ENCODE data around the gene CCDC148. TPM values are rescaled to one million over a fixed set of nuclear protein-coding genes. Genes with fewer than 3 reads are reported as not detected.
"Not testable (repeated sequence)": the region's sequence is repeated elsewhere in the genome, so short reads cannot be mapped to it uniquely, and the experiment has no call there.

The CCDC148 gene
- total and polyA plus RNA-seq, 5 donors from 2014 or later, result not detected

- H3K4me1 ChIP-seq (ENCODE audit: control insufficient read depth, insufficient read depth, low read length, poor library complexity, severe bottlenecking); H3K27me3 Mint-ChIP-seq; H3K4me1 Mint-ChIP-seq; H3K27ac Mint-ChIP-seq; DNase-seq; H3K4me3 Mint-ChIP-seq; H3K9me3 ChIP-seq (ENCODE audit: control insufficient read depth in 2 of 2, low read length in 2 of 2); H3K4me3 ChIP-seq (ENCODE audit: low read depth, low read length); H3K27ac ChIP-seq (ENCODE audit: insufficient read depth, low read length, poor library complexity, severe bottlenecking); H3K36me3 Mint-ChIP-seq; ATAC-seq (ENCODE audit: low read depth in 2 of 2); H3K27me3 ChIP-seq (ENCODE audit: control insufficient read depth, insufficient read depth, low read length); H3K36me3 ChIP-seq (ENCODE audit: control insufficient read depth, insufficient read depth, low read length); H3K9me3 Mint-ChIP-seq: not testable (repeated sequence)
Observed at GRCh38 chr2:158223066-158223465, 233.5 kb downstream of the CCDC148 start.

DNA sequence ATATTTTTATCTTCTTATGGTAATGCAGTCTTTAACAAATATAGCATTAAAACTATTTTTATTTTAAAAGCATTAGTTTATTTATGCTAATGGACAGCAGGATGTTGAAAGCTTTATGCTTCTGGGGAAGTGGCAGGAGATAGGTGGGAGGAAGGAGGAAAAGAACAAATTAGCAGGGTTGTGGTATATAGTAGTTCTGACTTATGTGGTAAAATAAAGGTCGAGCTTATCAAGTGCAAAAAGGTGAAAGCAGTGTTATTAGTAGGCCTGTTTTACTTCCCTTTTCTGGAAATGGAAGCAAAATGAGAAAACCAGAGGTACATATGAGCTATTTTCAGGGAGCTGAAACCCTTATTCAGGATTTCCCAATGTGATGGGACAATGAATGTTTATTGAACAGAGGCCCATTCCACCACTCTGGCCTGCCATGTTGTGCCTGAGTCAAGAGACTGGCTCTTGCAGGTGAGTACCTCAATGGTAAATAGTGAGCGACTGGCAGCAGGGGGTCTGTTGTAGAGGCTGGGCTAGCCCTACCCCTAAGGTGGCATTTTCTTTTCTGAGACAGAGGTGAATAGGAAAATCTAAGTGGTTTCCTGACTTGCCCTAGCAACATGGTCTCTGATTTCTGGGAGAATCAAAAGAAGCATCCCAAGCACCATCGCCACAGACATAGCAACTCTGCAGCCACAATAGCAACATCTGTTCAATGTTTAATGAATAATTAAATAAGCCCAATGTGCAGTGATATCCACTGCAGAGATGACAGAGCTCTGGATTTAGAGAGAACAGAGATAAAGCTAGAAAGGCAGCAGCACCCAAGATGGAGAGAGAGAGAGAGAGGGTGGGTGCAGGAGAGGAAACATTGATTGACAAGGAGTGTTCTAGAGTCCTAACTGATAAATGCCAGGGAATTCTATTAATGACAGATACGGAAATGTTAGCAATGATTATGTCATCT is 235.2 kb downstream of the CCDC148 start:
- H3K27ac Mint-ChIP-seq, result no peak overlapping the region
- H3K36me3 ChIP-seq (ENCODE audit: control insufficient read depth, insufficient read depth, low read length), result no peaks in the 10 kb centered on the region
- no peaks in the 10 kb centered on the region for H3K9me3 ChIP-seq (ENCODE audit: control insufficient read depth in 2 of 2, low read length in 2 of 2)
- H3K27me3 ChIP-seq (ENCODE audit: control insufficient read depth, insufficient read depth, low read length), result no peaks in the 10 kb centered on the region
- peaks cover 0 to 6% (median 0%) of the 10 kb centered on the region in 7 donors for H3K9me3 Mint-ChIP-seq
- no peaks in the 10 kb centered on the region for H3K4me1 ChIP-seq (ENCODE audit: control insufficient read depth, insufficient read depth, low read length, poor library complexity, severe bottlenecking)
- ATAC-seq (ENCODE audit: low read depth in 2 of 2) (no peak), DNase-seq (no peak)
- H3K27ac ChIP-seq (ENCODE audit: insufficient read depth, low read length, poor library complexity, severe bottlenecking), result no peak overlapping the region
- no peaks in the 10 kb centered on the region for H3K27me3 Mint-ChIP-seq
- no peaks in the 10 kb centered on the region for H3K4me1 Mint-ChIP-seq
- H3K4me3 Mint-ChIP-seq, result no peak overlapping the region
- no peaks in the 10 kb centered on the region for H3K36me3 Mint-ChIP-seq
- H3K4me3 ChIP-seq (ENCODE audit: low read depth, low read length), result no peak overlapping the region

- Mint-ChIP-seq H3K4me3 (no peak overlapping the region), H3K27ac (no peak overlapping the region), H3K4me1 (peaks cover 0 to 2% (median 0%) of the 10 kb centered on the region in 4 donors), H3K27me3 (no peaks in the 10 kb centered on the region), H3K9me3 (peaks cover 0 to 6% (median 0%) of the 10 kb centered on the region in 7 donors), H3K36me3 (no peaks in the 10 kb centered on the region)
- H3K4me3 ChIP-seq (ENCODE audit: low read depth, low read length), result no peak overlapping the region
- no peak overlapping the region for H3K27ac ChIP-seq (ENCODE audit: insufficient read depth, low read length, poor library complexity, severe bottlenecking)
- H3K27me3 ChIP-seq (ENCODE audit: control insufficient read depth, insufficient read depth, low read length), result no peaks in the 10 kb centered on the region
- H3K36me3 ChIP-seq (ENCODE audit: control insufficient read depth, insufficient read depth, low read length), result no peaks in the 10 kb centered on the region
- ATAC-seq (ENCODE audit: low read depth in 2 of 2), result no peak
- no peaks in the 10 kb centered on the region for H3K9me3 ChIP-seq (ENCODE audit: control insufficient read depth in 2 of 2, low read length in 2 of 2)
- no peak for DNase-seq
- no peaks in the 10 kb centered on the region for H3K4me1 ChIP-seq (ENCODE audit: control insufficient read depth, insufficient read depth, low read length, poor library complexity, severe bottlenecking)
Observed at GRCh38 chr2:158217593-158217992, 239.0 kb downstream of the CCDC148 start.

- ATAC-seq (ENCODE audit: low read depth in 2 of 2), result no peak
- H3K27me3 ChIP-seq (ENCODE audit: control insufficient read depth, insufficient read depth, low read length), result no peaks in the 10 kb centered on the region
- H3K36me3 Mint-ChIP-seq, result no peaks in the 10 kb centered on the region
Observed at GRCh38 chr2:158214431-158214830, 242.1 kb downstream of the CCDC148 start.

DNA sequence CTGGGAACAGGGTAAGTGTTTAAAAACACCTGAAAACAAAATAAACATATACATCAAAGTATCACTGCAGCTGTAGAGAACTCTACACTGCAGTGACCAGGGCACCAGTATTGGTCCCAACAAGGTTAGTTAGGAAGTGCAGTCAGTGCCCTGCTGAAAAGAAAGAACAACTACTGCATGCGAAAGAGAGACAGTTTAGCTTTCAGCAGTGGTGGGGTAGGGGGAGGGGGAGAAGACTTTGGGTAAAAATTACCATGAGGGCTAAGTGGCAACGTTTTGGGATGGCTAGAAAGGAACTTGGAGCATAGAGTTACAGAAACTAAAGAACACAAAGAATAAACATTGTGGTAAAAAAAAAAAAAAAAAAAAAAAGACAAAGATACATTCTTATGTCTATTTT is 242.8 kb downstream of the CCDC148 start:
- H3K27me3 Mint-ChIP-seq, result no peaks in the 10 kb centered on the region
- H3K4me1 Mint-ChIP-seq, result peaks cover 0 to 2% (median 0%) of the 10 kb centered on the region in 4 donors
- H3K4me1 ChIP-seq (ENCODE audit: control insufficient read depth, insufficient read depth, low read length, poor library complexity, severe bottlenecking), result no peaks in the 10 kb centered on the region
- H3K27ac ChIP-seq (ENCODE audit: insufficient read depth, low read length, poor library complexity, severe bottlenecking), result no peak overlapping the region
- no peak for ATAC-seq (ENCODE audit: low read depth in 2 of 2)
- H3K4me3 Mint-ChIP-seq, result no peak overlapping the region
- peak overlapping the region in 1 of 3 donors; percentile 76 for H3K27ac Mint-ChIP-seq
- no peaks in the 10 kb centered on the region for H3K9me3 ChIP-seq (ENCODE audit: control insufficient read depth in 2 of 2, low read length in 2 of 2)
- no peaks in the 10 kb centered on the region for H3K36me3 ChIP-seq (ENCODE audit: control insufficient read depth, insufficient read depth, low read length)
- H3K36me3 Mint-ChIP-seq, result no peaks in the 10 kb centered on the region
- H3K27me3 ChIP-seq (ENCODE audit: control insufficient read depth, insufficient read depth, low read length), result no peaks in the 10 kb centered on the region
- no peak overlapping the region for H3K4me3 ChIP-seq (ENCODE audit: low read depth, low read length)
- H3K9me3 Mint-ChIP-seq, result no peaks in the 10 kb centered on the region
- DNase-seq, result no peak

More at GRCh38 chr2:158214431-158214830, 242.1 kb downstream of the CCDC148 start:
- H3K27ac Mint-ChIP-seq, result no peak overlapping the region
- no peaks in the 10 kb centered on the region for H3K36me3 ChIP-seq (ENCODE audit: control insufficient read depth, insufficient read depth, low read length)
- peaks cover 0 to 3% (median 0%) of the 10 kb centered on the region in 7 donors for H3K9me3 Mint-ChIP-seq
- no peak overlapping the region for H3K4me3 ChIP-seq (ENCODE audit: low read depth, low read length)
- H3K4me3 Mint-ChIP-seq, result no peak overlapping the region
- H3K27ac ChIP-seq (ENCODE audit: insufficient read depth, low read length, poor library complexity, severe bottlenecking), result no peak overlapping the region
- no peaks in the 10 kb centered on the region for H3K4me1 ChIP-seq (ENCODE audit: control insufficient read depth, insufficient read depth, low read length, poor library complexity, severe bottlenecking)
- peaks cover 0 to 2% (median 0%) of the 10 kb centered on the region in 4 donors for H3K4me1 Mint-ChIP-seq
- no peak for DNase-seq
- no peaks in the 10 kb centered on the region for H3K27me3 Mint-ChIP-seq
- no peaks in the 10 kb centered on the region for H3K9me3 ChIP-seq (ENCODE audit: control insufficient read depth in 2 of 2, low read length in 2 of 2)

GRCh38 chr2:158212301-158212700 is 244.3 kb downstream of the CCDC148 start:
- Mint-ChIP-seq H3K4me3 (no peak overlapping the region), H3K27me3 (no peaks in the 10 kb centered on the region), H3K27ac (no peak overlapping the region), H3K4me1 (peaks cover 0 to 2% (median 0%) of the 10 kb centered on the region in 4 donors), H3K36me3 (no peaks in the 10 kb centered on the region), H3K9me3 (no peaks in the 10 kb centered on the region)
- DNase-seq (no peak), ATAC-seq (ENCODE audit: low read depth in 2 of 2) (no peak)
- Histone ChIP-seq H3K27ac (ENCODE audit: insufficient read depth, low read length, poor library complexity, severe bottlenecking) (no peak overlapping the region), H3K36me3 (ENCODE audit: control insufficient read depth, insufficient read depth, low read length) (no peaks in the 10 kb centered on the region), H3K9me3 (ENCODE audit: control insufficient read depth in 2 of 2, low read length in 2 of 2) (no peaks in the 10 kb centered on the region), H3K4me1 (ENCODE audit: control insufficient read depth, insufficient read depth, low read length, poor library complexity, severe bottlenecking) (no peaks in the 10 kb centered on the region), H3K4me3 (ENCODE audit: low read depth, low read length) (no peak overlapping the region), H3K27me3 (ENCODE audit: control insufficient read depth, insufficient read depth, low read length) (no peaks in the 10 kb centered on the region)

DNA sequence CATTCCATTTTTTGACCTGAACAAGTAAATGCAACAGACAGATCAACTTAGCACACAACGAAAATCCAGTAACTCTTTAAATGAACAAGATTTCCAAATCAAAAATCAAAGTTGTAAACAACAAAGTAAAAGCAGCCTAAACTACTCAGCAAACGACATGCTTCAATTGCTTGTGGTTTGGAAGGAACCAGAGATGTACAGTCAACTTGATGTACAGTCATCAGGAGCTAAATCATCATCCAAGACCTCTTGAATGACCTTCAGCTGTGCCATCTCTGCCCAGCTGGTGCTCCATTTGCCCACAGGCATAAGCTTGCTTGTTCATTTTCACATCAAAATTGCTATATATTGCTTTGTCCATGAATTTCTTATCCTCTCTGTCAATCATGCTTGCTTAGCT is 245.1 kb downstream of the CCDC148 start:
- Mint-ChIP-seq H3K27me3 (no peaks in the 10 kb centered on the region), H3K4me1 (peaks cover 0 to 2% (median 0%) of the 10 kb centered on the region in 4 donors), H3K36me3 (no peaks in the 10 kb centered on the region), H3K4me3 (no peak overlapping the region), H3K27ac (no peak overlapping the region), H3K9me3 (peaks cover 0 to under 1% (median 0%) of the 10 kb centered on the region in 7 donors)
- DNase-seq (no peak), ATAC-seq (ENCODE audit: low read depth in 2 of 2) (no peak)
- Histone ChIP-seq H3K36me3 (ENCODE audit: control insufficient read depth, insufficient read depth, low read length) (no peaks in the 10 kb centered on the region), H3K27me3 (ENCODE audit: control insufficient read depth, insufficient read depth, low read length) (no peaks in the 10 kb centered on the region), H3K4me3 (ENCODE audit: low read depth, low read length) (no peak overlapping the region), H3K4me1 (ENCODE audit: control insufficient read depth, insufficient read depth, low read length, poor library complexity, severe bottlenecking) (no peaks in the 10 kb centered on the region), H3K9me3 (ENCODE audit: control insufficient read depth in 2 of 2, low read length in 2 of 2) (no peaks in the 10 kb centered on the region), H3K27ac (ENCODE audit: insufficient read depth, low read length, poor library complexity, severe bottlenecking) (no peak overlapping the region)

- DNase-seq, result no peak
- H3K27ac ChIP-seq (ENCODE audit: insufficient read depth, low read length, poor library complexity, severe bottlenecking), result no peak overlapping the region
- H3K36me3 ChIP-seq (ENCODE audit: control insufficient read depth, insufficient read depth, low read length), result no peaks in the 10 kb centered on the region
- no peak for ATAC-seq (ENCODE audit: low read depth in 2 of 2)
- H3K4me3 ChIP-seq (ENCODE audit: low read depth, low read length), result no peak overlapping the region
- H3K4me3 Mint-ChIP-seq, result no peak overlapping the region
- H3K27ac Mint-ChIP-seq, result no peak overlapping the region
- peaks cover 0 to 2% (median 0%) of the 10 kb centered on the region in 7 donors for H3K9me3 Mint-ChIP-seq
- no peaks in the 10 kb centered on the region for H3K9me3 ChIP-seq (ENCODE audit: control insufficient read depth in 2 of 2, low read length in 2 of 2)
- H3K4me1 ChIP-seq (ENCODE audit: control insufficient read depth, insufficient read depth, low read length, poor library complexity, severe bottlenecking), result no peaks in the 10 kb centered on the region
- no peaks in the 10 kb centered on the region for H3K36me3 Mint-ChIP-seq
- no peaks in the 10 kb centered on the region for H3K27me3 Mint-ChIP-seq
- no peaks in the 10 kb centered on the region for H3K27me3 ChIP-seq (ENCODE audit: control insufficient read depth, insufficient read depth, low read length)
- no peaks in the 10 kb centered on the region for H3K4me1 Mint-ChIP-seq
Observed at GRCh38 chr2:158207354-158207753, 249.2 kb downstream of the CCDC148 start.

All from CD4-positive, CD25-positive, alpha-beta regulatory T cell (primary cell).